ENCODE measurements around the gene BABAM2. TPM values are rescaled to one million over a fixed set of nuclear protein-coding genes. Genes with fewer than 3 reads are reported as not detected.

BABAM2 gene
- total and polyA plus RNA-seq, 4 donors: 9.9 to 17.0 (median 13.9) TPM

DNA sequence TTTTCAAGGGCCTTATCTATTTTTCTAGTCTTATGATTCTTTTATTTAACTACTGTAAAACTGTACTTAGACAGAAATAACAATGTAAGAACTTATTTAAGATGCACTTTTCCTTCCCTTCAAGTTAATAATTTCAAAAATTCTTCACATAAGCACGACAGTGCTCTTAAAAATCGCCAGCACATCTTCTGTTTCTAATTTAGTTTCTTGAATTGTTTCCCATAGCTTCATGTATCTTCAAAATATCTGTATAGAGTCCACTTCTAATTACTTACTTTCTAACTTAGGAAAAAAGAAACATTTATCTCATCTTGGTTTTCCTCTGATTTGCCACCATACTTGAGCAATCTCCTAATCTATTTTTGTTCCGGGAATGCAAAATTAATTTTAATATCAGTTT lies 196.1 kb downstream of the BABAM2 start:
- H3K27ac ChIP-seq (ENCODE audit: low read depth in 1 of 2, low read length in 2 of 2): no peak overlapping the region
- H3K9me3 ChIP-seq (ENCODE audit: control insufficient read depth in 4 of 4, low read length in 3 of 4): no peaks in the 10 kb centered on the region
- H3K36me3 ChIP-seq (ENCODE audit: control insufficient read depth in 4 of 4, insufficient read depth in 3 of 4, low read depth in 1 of 4, low read length in 3 of 4): no peaks in the 10 kb centered on the region
- TF ChIP-seq, protein P1, sequence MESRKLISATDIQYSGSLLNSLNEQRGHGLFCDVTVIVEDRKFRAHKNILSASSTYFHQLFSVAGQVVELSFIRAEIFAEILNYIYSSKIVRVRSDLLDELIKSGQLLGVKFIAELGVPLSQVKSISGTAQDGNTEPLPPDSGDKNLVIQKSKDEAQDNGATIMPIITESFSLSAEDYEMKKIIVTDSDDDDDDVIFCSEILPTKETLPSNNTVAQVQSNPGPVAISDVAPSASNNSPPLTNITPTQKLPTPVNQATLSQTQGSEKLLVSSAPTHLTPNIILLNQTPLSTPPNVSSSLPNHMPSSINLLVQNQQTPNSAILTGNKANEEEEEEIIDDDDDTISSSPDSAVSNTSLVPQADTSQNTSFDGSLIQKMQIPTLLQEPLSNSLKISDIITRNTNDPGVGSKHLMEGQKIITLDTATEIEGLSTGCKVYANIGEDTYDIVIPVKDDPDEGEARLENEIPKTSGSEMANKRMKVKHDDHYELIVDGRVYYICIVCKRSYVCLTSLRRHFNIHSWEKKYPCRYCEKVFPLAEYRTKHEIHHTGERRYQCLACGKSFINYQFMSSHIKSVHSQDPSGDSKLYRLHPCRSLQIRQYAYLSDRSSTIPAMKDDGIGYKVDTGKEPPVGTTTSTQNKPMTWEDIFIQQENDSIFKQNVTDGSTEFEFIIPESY (IDR thresholded peaks at IDR 0.05): no peak
- TF ChIP-seq EGR1 (IDR thresholded peaks at IDR 0.05; ENCODE audit: low read depth in 2 of 2) (no peak), FOXA2 (IDR thresholded peaks at IDR 0.05) (no peak), JUND (IDR thresholded peaks at IDR 0.05) (no peak), YY1 (IDR thresholded peaks at IDR 0.05) (no peak), RXRA (IDR thresholded peaks at IDR 0.05) (no peak), RAD21 (IDR thresholded peaks at IDR 0.05) (no peak), HNF4A (conservative IDR thresholded peaks at IDR 0.05) (no peak)
- TF ChIP-seq, protein P2, sequence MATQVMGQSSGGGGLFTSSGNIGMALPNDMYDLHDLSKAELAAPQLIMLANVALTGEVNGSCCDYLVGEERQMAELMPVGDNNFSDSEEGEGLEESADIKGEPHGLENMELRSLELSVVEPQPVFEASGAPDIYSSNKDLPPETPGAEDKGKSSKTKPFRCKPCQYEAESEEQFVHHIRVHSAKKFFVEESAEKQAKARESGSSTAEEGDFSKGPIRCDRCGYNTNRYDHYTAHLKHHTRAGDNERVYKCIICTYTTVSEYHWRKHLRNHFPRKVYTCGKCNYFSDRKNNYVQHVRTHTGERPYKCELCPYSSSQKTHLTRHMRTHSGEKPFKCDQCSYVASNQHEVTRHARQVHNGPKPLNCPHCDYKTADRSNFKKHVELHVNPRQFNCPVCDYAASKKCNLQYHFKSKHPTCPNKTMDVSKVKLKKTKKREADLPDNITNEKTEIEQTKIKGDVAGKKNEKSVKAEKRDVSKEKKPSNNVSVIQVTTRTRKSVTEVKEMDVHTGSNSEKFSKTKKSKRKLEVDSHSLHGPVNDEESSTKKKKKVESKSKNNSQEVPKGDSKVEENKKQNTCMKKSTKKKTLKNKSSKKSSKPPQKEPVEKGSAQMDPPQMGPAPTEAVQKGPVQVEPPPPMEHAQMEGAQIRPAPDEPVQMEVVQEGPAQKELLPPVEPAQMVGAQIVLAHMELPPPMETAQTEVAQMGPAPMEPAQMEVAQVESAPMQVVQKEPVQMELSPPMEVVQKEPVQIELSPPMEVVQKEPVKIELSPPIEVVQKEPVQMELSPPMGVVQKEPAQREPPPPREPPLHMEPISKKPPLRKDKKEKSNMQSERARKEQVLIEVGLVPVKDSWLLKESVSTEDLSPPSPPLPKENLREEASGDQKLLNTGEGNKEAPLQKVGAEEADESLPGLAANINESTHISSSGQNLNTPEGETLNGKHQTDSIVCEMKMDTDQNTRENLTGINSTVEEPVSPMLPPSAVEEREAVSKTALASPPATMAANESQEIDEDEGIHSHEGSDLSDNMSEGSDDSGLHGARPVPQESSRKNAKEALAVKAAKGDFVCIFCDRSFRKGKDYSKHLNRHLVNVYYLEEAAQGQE (IDR thresholded peaks at IDR 0.05): no peak
- TF ChIP-seq, protein P3, sequence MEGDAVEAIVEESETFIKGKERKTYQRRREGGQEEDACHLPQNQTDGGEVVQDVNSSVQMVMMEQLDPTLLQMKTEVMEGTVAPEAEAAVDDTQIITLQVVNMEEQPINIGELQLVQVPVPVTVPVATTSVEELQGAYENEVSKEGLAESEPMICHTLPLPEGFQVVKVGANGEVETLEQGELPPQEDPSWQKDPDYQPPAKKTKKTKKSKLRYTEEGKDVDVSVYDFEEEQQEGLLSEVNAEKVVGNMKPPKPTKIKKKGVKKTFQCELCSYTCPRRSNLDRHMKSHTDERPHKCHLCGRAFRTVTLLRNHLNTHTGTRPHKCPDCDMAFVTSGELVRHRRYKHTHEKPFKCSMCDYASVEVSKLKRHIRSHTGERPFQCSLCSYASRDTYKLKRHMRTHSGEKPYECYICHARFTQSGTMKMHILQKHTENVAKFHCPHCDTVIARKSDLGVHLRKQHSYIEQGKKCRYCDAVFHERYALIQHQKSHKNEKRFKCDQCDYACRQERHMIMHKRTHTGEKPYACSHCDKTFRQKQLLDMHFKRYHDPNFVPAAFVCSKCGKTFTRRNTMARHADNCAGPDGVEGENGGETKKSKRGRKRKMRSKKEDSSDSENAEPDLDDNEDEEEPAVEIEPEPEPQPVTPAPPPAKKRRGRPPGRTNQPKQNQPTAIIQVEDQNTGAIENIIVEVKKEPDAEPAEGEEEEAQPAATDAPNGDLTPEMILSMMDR (IDR thresholded peaks at IDR 0.05; ENCODE audit: low read depth, low read length, missing input control): no peak
- H3K4me1 ChIP-seq (ENCODE audit: control insufficient read depth in 4 of 4, insufficient read depth in 4 of 4, low read length in 3 of 4): no peaks in the 10 kb centered on the region
- 95% methylated on average over 3 of the region's 3 CpGs for WGBS
- H3K4me3 ChIP-seq (ENCODE audit: low read depth in 1 of 3, low read length in 3 of 3): no peak overlapping the region
- no peaks in the 10 kb centered on the region for H3K27me3 ChIP-seq (ENCODE audit: control insufficient read depth in 4 of 4, insufficient read depth in 4 of 4, low read length in 3 of 4)
- no peak for DNase-seq (ENCODE audit: low spot score)
- no peak overlapping the region for H3K9ac ChIP-seq (ENCODE audit: low read depth in 1 of 2, low read length in 2 of 2)

DNA sequence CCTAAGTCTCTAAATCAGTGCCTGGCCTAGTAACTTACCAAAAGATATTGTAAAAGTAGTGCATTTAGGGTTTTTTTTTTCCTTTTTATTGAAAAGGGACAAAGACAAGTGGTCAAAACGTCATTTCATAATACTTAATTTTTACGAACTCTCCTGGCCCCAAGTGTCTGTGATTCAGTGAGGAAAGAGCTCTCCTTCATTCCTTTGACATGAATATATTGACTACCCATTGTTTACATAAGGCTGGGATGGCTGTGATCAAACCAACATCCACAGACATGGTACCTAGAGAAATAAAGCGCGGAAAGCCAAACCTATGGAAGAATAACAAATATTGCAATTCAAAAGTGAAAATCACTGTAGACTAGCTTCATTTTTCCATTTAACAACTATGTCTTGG lies 198.4 kb downstream of the BABAM2 start:
- 97% methylated on average over 4 of the region's 4 CpGs for WGBS
- DNase-seq (ENCODE audit: low spot score): no peak

DNA sequence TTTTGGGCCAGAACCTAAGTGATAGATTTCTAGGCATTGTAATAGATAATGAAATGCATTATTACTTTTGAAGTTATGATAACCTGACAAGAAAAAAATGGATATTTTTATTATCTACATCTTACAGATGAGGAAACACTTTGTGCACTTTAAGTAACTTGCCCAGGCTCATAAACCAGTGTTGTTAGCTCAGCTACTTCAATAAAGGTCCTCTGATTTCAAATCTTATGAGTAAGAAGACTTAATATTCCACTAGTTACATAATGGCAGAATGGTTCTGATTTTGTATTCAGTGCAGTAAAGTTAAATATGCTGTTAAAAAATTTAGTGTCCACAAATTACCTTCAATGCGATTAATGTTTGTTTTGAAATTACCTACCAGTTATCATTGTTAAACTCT lies 199.0 kb downstream of the BABAM2 start:
- no peaks in the 10 kb centered on the region for H3K27me3 ChIP-seq (ENCODE audit: control insufficient read depth in 4 of 4, insufficient read depth in 4 of 4, low read length in 3 of 4)
- H3K4me1 ChIP-seq (ENCODE audit: control insufficient read depth in 4 of 4, insufficient read depth in 4 of 4, low read length in 3 of 4): no peaks in the 10 kb centered on the region
- no peak overlapping the region for H3K9ac ChIP-seq (ENCODE audit: low read depth in 1 of 2, low read length in 2 of 2)
- DNase-seq (ENCODE audit: low spot score): no peak
- 88% methylated on average over 1 of the region's 1 CpG for WGBS
- no peaks in the 10 kb centered on the region for H3K9me3 ChIP-seq (ENCODE audit: control insufficient read depth in 4 of 4, low read length in 3 of 4)
- TF ChIP-seq YY1 (IDR thresholded peaks at IDR 0.05) (no peak), TAF1 (conservative IDR thresholded peaks at IDR 0.05) (no peak), HNF4A (conservative IDR thresholded peaks at IDR 0.05) (no peak)
- no peaks in the 10 kb centered on the region for H3K36me3 ChIP-seq (ENCODE audit: control insufficient read depth in 4 of 4, insufficient read depth in 3 of 4, low read depth in 1 of 4, low read length in 3 of 4)
- no peak overlapping the region for H3K27ac ChIP-seq (ENCODE audit: low read depth in 1 of 2, low read length in 2 of 2)
- H3K4me3 ChIP-seq (ENCODE audit: low read depth in 1 of 3, low read length in 3 of 3): no peak overlapping the region

More for the DNA sequence above, 198.4 kb downstream of the BABAM2 start:
- H3K27ac ChIP-seq (ENCODE audit: low read depth in 1 of 2, low read length in 2 of 2): no peak overlapping the region
- no peaks in the 10 kb centered on the region for H3K27me3 ChIP-seq (ENCODE audit: control insufficient read depth in 4 of 4, insufficient read depth in 4 of 4, low read length in 3 of 4)
- no peaks in the 10 kb centered on the region for H3K9me3 ChIP-seq (ENCODE audit: control insufficient read depth in 4 of 4, low read length in 3 of 4)
- H3K4me3 ChIP-seq (ENCODE audit: low read depth in 1 of 3, low read length in 3 of 3): no peak overlapping the region
- TF ChIP-seq SP1 (IDR thresholded peaks at IDR 0.05): no peak
- TF ChIP-seq FOXA2 (IDR thresholded peaks at IDR 0.05): no peak
- no peaks in the 10 kb centered on the region for H3K4me1 ChIP-seq (ENCODE audit: control insufficient read depth in 4 of 4, insufficient read depth in 4 of 4, low read length in 3 of 4)
- H3K9ac ChIP-seq (ENCODE audit: low read depth in 1 of 2, low read length in 2 of 2): no peak overlapping the region
- H3K36me3 ChIP-seq (ENCODE audit: control insufficient read depth in 4 of 4, insufficient read depth in 3 of 4, low read depth in 1 of 4, low read length in 3 of 4): no peaks in the 10 kb centered on the region

Data from liver (tissue), 9 donors.